SK-N-SH treated with all-trans-retinoic acid at 6 μM for 48 hours (cell line): Measurements from ENCODE around the gene WEE2.

Experiments used
- ARNTL ChIP-seq: fragments of 450-650 bp; formaldehyde crosslinking; IDR thresholded peaks from 2 replicates; pipeline ENCODE4 v1.5.0; 2020; ENCODE audit warnings: low read depth, mild to moderate bottlenecking, moderate library complexity, borderline replicate concordance
- ESRRG ChIP-seq: fragments of 250-450 bp; sonication (Bioruptor Pico); IDR thresholded peaks from 2 replicates; pipeline ENCODE4 v1.6.1; 2021; ENCODE audit warnings: mild to moderate bottlenecking
- GLIS3 ChIP-seq: fragments of 250-450 bp; sonication (Bioruptor Pico); IDR thresholded peaks from 2 replicates; pipeline ENCODE4 v1.5.0; 2020; ENCODE audit warnings: mild to moderate bottlenecking, moderate library complexity
- SNAI2 ChIP-seq: fragments of 250-450 bp; sonication (Bioruptor Pico); IDR thresholded peaks from 2 replicates; pipeline ENCODE4 v1.5.0; 2020; ENCODE audit warnings: mild to moderate bottlenecking, moderate library complexity
- TCF4 ChIP-seq: fragments of 250-450 bp; sonication (Bioruptor Pico); IDR thresholded peaks from 2 replicates; pipeline ENCODE4 v1.8.0; 2021; ENCODE audit warnings: mild to moderate bottlenecking, moderate library complexity, borderline replicate concordance
- TOX ChIP-seq: fragments of 250-450 bp; sonication (Bioruptor Pico); IDR thresholded peaks from 2 replicates; pipeline ENCODE4 v1.8.0; 2021; ENCODE audit warnings: mild to moderate bottlenecking, moderate library complexity, borderline replicate concordance
- ZC3H10 ChIP-seq: fragments of 250-450 bp; sonication (Bioruptor Pico); IDR thresholded peaks from 2 replicates; pipeline ENCODE4 v1.5.1; 2021; ENCODE audit warnings: mild to moderate bottlenecking, moderate library complexity
- ZFP30 ChIP-seq: fragments of 450-650 bp; formaldehyde crosslinking; IDR thresholded peaks from 2 replicates; pipeline ENCODE4 v1.5.0; 2022; ENCODE audit warnings: mild to moderate bottlenecking, moderate library complexity
- ZNF8 ChIP-seq: fragments of 450-650 bp; formaldehyde crosslinking; IDR thresholded peaks from 2 replicates; pipeline ENCODE4 v1.5.0; 2020; ENCODE audit warnings: mild to moderate bottlenecking, moderate library complexity
- TF ChIP-seq, protein P1 (sequence below): fragments of 250-450 bp; sonication (Bioruptor Pico); IDR thresholded peaks from 2 replicates; pipeline ENCODE4 v1.8.0; 2021; ENCODE audit warnings: low read depth, mild to moderate bottlenecking, moderate library complexity, borderline replicate concordance
- TF ChIP-seq, protein P2 (sequence below): fragments of 250-450 bp; sonication (Bioruptor Pico); IDR thresholded peaks from 2 replicates; pipeline ENCODE4 v1.8.0; 2020; ENCODE audit warnings: mild to moderate bottlenecking, moderate library complexity, borderline replicate concordance

DNA sequence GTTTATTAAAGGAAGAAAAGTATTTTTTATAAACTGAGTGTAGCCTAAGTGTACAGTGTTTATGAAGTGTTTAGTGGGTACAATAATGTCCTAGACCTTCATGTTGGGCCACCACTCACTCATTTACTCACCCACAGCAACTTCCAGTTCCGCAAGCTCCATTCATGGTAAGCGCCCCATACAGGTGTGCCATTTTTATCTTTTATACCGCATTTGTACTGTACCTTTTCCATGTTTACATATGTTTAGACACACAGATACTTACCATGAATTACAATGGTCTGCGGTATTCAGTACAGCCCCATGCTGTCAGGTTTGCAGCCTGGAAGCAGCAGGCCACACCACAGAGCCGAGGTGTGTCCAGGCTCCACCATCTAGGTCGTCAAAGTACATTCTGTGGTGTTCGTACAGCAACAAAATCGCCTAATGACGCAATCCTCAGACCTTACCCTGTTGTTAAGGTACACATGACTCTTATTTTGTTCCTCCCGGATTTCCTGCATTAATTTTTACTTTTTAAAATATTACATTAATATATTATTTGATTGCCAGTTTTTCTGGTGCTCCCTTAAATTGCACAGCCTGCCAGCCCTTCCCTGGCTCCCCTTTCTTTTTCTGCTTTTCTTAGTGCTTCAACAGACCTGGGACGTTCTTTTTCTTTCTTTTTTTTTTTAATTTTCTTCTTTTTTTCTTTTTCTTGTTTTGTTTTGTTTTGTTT lies 29.1 kb downstream of the WEE2 start:
- TF ChIP-seq ARNTL (CRISPR knock-in tag) (no peak), TOX (CRISPR knock-in tag) (no peak), GLIS3 (CRISPR knock-in tag) (no peak), ZC3H10 (CRISPR knock-in tag) (no peak), ZNF8 (CRISPR knock-in tag) (no peak), TCF4 (CRISPR knock-in tag) (no peak), ESRRG (CRISPR knock-in tag) (no peak), SNAI2 (CRISPR knock-in tag) (no peak), ZFP30 (no peak)
- TF ChIP-seq, protein P1, sequence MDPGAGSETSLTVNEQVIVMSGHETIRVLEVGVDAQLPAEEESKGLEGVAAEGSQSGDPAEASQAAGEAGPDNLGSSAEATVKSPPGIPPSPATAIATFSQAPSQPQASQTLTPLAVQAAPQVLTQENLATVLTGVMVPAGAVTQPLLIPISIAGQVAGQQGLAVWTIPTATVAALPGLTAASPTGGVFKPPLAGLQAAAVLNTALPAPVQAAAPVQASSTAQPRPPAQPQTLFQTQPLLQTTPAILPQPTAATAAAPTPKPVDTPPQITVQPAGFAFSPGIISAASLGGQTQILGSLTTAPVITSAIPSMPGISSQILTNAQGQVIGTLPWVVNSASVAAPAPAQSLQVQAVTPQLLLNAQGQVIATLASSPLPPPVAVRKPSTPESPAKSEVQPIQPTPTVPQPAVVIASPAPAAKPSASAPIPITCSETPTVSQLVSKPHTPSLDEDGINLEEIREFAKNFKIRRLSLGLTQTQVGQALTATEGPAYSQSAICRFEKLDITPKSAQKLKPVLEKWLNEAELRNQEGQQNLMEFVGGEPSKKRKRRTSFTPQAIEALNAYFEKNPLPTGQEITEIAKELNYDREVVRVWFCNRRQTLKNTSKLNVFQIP (CRISPR knock-in tag), result no peak
- TF ChIP-seq, protein P2, sequence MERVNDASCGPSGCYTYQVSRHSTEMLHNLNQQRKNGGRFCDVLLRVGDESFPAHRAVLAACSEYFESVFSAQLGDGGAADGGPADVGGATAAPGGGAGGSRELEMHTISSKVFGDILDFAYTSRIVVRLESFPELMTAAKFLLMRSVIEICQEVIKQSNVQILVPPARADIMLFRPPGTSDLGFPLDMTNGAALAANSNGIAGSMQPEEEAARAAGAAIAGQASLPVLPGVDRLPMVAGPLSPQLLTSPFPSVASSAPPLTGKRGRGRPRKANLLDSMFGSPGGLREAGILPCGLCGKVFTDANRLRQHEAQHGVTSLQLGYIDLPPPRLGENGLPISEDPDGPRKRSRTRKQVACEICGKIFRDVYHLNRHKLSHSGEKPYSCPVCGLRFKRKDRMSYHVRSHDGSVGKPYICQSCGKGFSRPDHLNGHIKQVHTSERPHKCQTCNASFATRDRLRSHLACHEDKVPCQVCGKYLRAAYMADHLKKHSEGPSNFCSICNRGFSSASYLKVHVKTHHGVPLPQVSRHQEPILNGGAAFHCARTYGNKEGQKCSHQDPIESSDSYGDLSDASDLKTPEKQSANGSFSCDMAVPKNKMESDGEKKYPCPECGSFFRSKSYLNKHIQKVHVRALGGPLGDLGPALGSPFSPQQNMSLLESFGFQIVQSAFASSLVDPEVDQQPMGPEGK (CRISPR knock-in tag), result no peak
